K562 (cell line): ENCODE data around the gene NFS1.

ENCODE experiments used
- ARHGAP35 ChIP-seq: fragments of 450-650 bp; IDR thresholded peaks from 2 replicates; pipeline ENCODE4 v1.6.1; 2018; ENCODE audit not compliant: partially characterized antibody
- ELF1 ChIP-seq: fragments of 200-800 bp; sonication (Bioruptor generic); IDR thresholded peaks from 2 replicates; pipeline ENCODE4 v1.6.1; 2016; ENCODE audit warnings: missing genetic modification characterization, missing compliant biosample characterization
- EP300 ChIP-seq: IDR thresholded peaks from 2 replicates; pipeline ENCODE4 v1.6.1; 2012; ENCODE audit warnings: low read length, improper control_type of control experiment
- EP400 ChIP-seq: fragments of 450-650 bp; IDR thresholded peaks from 2 replicates; pipeline ENCODE4 v1.6.1; 2017; ENCODE audit warnings: antibody characterized with exemption, mild to moderate bottlenecking, moderate library complexity
- HDAC1 ChIP-seq, 2 experiments: fragments of 450-650 bp; IDR thresholded peaks; 2 replicates each; pipeline ENCODE4 v1.6.1; 2016 to 2017; ENCODE audit warnings: inconsistent platforms in 1 of 2, mild to moderate bottlenecking in 1 of 2, moderate library complexity in 1 of 2
- NCOA1 ChIP-seq: fragments of 450-650 bp; IDR thresholded peaks from 2 replicates; pipeline ENCODE4 v1.6.1; 2016; ENCODE audit warnings: low read depth
- NFE2 ChIP-seq: IDR thresholded peaks from 2 replicates; pipeline ENCODE4 v1.6.1; 2014; ENCODE audit warnings: antibody characterized with exemption, low read depth
- PHTF2 ChIP-seq: fragments of 250-450 bp; sonication (Bioruptor Pico); IDR thresholded peaks from 2 replicates; pipeline ENCODE4 v1.5.0; 2021; ENCODE audit warnings: mild to moderate bottlenecking
- SNRNP70 ChIP-seq: fragments of 200-400 bp; formaldehyde crosslinking; optimal IDR thresholded peaks from 2 replicates; pipeline ENCODE3; 2017; ENCODE audit warnings: low read depth, low read length
- SREBF2 ChIP-seq: sonication (generic); formaldehyde crosslinking; IDR thresholded peaks from 2 replicates; pipeline ENCODE4 v1.4.0; 2020; ENCODE audit warnings: mild to moderate bottlenecking, missing genetic modification reagents
- ZNF76 ChIP-seq: fragments of 250-450 bp; sonication (Bioruptor Pico); IDR thresholded peaks from 2 replicates; pipeline ENCODE4 v1.4.0; 2020; ENCODE audit warnings: mild to moderate bottlenecking, moderate library complexity, borderline replicate concordance
- TF ChIP-seq, protein P1 (sequence below): fragments of 450-650 bp; IDR thresholded peaks from 2 replicates; pipeline ENCODE4 v1.6.1; 2016; ENCODE audit warnings: missing biosample characterization, missing genetic modification characterization
- TF ChIP-seq, protein P2 (sequence below), 3 experiments: IDR thresholded peaks in 2 of 3; conservative IDR thresholded peaks in 1 of 3; 2 replicates each; pipeline ENCODE4 v1.5.1; 2011 to 2012; ENCODE audit warnings: low read length in 3 of 3, mild to moderate bottlenecking in 3 of 3, control low read depth in 2 of 3, improper control_type of control experiment in 1 of 3, inconsistent platforms in 1 of 3, low read depth in 1 of 3, mixed read lengths in 1 of 3, moderate library complexity in 1 of 3; ENCODE audit not compliant: insufficient read depth in 2 of 3

DNA sequence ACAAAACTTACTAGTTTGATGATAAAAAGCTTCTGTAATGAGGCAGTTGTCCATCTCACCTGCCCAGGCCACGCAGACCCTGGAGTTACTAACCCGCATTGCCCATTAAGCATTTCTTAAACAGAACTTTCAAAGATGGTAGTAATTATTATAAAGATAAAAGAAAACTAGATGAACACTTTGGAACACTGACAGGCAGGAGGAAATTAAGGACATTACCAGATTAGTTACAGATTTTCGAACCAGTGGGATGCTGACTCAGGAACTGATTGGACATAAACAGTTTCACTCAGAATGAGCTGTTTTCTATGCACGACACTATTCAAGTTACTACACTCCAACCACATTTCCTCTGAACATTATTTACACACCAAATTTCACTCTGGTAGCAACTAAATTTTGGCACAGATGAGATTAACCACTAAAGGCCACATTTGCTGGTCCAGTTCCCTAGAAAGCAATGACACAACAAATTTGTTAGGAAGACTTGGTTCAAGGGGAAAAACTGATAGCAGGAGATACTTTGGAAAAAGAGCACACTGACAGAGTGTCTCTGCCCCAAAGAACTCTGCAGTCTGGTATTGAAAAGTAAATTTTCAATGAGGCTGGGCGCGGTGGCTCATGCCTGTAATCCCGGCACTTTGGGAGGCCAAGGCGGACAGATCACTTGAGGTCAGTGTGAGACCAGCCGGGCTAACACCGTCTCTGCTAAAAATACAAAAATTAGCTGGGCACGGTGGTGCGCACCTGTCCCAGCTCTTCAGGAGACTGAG lies 3.1 kb upstream of the NFS1 start:
- TF ChIP-seq, protein P1, sequence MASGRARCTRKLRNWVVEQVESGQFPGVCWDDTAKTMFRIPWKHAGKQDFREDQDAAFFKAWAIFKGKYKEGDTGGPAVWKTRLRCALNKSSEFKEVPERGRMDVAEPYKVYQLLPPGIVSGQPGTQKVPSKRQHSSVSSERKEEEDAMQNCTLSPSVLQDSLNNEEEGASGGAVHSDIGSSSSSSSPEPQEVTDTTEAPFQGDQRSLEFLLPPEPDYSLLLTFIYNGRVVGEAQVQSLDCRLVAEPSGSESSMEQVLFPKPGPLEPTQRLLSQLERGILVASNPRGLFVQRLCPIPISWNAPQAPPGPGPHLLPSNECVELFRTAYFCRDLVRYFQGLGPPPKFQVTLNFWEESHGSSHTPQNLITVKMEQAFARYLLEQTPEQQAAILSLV (tag): no peak
- TF ChIP-seq SNRNP70 (no peak), EP300 (no peak), NFE2 (no peak), NCOA1 (no peak), ARHGAP35 (no peak), EP400 (no peak), ELF1 (tag) (no peak), ZNF76 (CRISPR knock-in tag) (no peak), HDAC1 (IDR thresholded peaks at IDR 0.05) (no peak), SREBF2 (CRISPR knock-in tag) (no peak), PHTF2 (CRISPR knock-in tag) (no peak)
- TF ChIP-seq, protein P2, sequence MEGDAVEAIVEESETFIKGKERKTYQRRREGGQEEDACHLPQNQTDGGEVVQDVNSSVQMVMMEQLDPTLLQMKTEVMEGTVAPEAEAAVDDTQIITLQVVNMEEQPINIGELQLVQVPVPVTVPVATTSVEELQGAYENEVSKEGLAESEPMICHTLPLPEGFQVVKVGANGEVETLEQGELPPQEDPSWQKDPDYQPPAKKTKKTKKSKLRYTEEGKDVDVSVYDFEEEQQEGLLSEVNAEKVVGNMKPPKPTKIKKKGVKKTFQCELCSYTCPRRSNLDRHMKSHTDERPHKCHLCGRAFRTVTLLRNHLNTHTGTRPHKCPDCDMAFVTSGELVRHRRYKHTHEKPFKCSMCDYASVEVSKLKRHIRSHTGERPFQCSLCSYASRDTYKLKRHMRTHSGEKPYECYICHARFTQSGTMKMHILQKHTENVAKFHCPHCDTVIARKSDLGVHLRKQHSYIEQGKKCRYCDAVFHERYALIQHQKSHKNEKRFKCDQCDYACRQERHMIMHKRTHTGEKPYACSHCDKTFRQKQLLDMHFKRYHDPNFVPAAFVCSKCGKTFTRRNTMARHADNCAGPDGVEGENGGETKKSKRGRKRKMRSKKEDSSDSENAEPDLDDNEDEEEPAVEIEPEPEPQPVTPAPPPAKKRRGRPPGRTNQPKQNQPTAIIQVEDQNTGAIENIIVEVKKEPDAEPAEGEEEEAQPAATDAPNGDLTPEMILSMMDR (IDR thresholded peaks at IDR 0.05 in 2 of 3, conservative IDR thresholded peaks at IDR 0.05 in 1 of 3; ENCODE audit: insufficient read depth in 2 of 3, low read depth in 1 of 3, low read length in 3 of 3): no peak
